Activated T-cell treated with anti-CD3 and anti-CD28 coated beads, Interleukin-2, amount 50 U/mL, for 48 hours (primary cell): Measurements from ENCODE around the gene PEAK1.
A peak's percentile ranks its signal among the peaks of the same experiment; 100 is the strongest.

ENCODE experiments used
- DNase-seq, 2 experiments: peaks; one replicate each; pipeline ENCODE4 v3.0.0-alpha.2; 2020

Gene PEAK1

DNA sequence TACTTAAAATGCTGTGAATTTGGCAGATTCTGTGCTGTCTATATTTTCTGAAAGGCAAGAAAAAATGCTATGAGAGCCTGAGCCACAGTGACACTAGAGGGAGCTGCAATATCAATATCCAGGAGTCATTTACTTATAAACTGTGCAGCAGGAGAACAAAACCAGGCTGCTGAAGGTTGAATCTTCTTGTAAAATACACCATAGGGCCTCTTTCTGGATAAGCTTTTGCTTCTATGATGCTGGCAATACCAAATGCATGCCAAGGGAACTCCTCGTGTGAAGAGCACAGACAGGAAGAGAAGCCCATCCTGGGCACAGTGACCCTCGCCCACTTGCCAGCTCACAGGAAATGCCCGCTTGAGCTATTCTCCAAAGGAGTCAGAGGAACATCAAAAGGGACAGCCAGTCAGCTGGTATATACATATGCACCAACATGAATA, 301.0 kb downstream of the PEAK1 start:
- peak in 1 of 2 experiments; percentile 26 for DNase-seq

DNA sequence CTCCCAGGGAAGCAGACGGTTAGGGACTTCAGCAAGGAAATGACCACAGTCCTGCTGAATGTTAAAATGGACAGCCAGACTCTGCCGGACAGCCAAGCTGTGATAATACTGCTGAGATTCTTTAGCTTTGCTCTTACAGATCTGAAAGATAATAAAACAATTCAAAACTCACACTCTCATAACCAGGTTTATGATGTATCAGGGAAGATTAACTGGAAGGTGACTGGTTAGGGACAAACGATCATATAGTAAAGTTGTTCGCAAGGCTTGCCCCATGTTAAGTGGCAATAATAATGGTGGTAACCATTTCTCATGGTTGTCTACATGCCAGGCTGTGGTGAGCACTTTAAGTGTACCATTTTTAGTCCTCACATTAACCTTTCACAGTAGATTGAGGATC, 304.7 kb downstream of the PEAK1 start:
- no peak for DNase-seq

DNA sequence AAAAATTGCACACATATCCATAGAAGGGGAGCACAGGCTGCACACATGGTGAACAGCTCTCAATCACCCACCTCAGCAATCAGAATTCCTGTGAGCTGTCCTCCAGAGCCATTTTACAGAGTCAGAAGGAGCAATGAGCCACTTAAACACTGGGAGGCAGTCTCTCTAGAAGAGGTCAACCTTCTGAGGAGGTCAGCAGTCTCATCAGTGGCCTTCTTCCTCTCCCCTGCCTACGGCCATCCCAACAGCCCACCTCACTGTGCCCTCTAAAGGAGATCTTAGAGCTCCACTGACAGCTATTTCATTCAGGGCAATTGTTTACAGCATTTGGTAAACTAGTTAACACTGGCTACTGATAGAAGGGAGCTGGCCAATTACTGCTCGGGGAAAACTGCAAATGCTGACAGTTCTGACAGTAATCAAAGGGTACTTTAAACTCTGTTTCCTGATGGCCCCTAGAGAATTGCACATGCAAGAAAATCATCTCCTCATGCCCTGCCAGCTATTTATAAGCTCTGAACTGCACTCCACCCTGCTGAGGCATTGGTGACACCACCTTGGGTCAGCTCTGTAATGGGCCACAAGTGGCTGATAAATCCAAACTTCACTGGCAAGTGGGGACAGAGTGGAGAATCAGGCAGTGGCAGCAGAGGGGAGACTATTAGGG, 306.9 kb downstream of the PEAK1 start:
- DNase-seq = no peak

- DNase-seq = no peak
Measured at GRCh38 chr15:77111789-77112188, 308.1 kb downstream of the PEAK1 start.

DNA sequence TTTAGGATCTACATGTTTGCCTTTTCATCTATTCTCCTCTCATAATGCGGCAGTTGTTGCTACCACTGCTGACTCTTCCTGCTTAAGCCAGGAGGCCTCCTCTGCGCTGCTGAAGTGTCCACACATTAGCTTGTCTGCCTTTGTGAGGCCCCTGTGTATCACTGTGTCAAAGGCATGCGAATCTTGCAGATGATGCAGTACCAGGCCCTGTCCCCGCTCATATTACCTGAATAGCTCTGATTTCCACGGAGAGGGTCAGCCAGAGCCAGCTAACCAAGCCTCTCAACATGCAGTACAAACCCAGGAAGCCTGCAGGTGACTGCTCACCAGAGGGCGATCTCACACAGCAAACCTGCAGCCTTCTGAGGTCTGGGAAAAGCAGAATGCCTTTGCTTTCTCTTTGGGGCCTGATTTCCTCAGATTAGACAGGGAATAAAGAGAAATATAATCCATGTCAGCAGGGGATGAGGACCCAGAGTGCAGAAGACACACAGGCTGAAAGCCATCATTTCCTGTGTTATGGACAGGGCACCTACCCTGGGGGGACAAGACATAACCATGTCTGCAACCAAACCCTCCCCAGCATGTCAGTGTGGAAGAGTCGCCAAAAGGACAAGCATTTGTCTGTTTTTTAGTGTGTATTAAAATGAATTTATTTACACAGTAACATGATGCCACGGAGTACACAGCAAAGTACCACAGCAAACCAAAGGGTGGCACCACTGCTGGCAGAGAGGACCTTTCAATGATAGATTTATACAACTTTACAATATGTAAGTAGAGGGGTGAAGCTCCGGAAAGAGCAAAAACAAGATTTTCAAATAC, 312.2 kb downstream of the PEAK1 start:
- peak; percentile 52 to 53 for DNase-seq

DNA sequence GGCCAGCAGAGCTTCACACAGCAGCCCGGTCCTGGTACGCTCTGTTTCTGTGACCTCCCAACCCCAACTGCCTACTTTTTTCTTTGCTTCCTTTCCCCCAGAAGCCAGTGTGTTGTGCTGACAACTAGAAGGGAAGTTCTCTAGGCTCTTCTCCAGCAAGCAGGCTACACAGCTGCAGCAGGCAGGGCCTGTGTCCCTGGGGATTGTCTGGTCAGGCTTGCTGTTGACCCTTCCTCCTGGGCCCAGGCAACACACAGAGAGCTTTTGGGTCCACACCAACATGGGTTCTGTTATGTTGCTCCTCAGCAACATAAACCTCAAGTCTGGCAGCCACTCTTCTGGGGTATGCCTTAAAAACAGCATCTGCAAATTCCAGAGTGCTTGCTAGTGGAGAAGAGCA, 312.8 kb downstream of the PEAK1 start:
- no peak for DNase-seq

DNA sequence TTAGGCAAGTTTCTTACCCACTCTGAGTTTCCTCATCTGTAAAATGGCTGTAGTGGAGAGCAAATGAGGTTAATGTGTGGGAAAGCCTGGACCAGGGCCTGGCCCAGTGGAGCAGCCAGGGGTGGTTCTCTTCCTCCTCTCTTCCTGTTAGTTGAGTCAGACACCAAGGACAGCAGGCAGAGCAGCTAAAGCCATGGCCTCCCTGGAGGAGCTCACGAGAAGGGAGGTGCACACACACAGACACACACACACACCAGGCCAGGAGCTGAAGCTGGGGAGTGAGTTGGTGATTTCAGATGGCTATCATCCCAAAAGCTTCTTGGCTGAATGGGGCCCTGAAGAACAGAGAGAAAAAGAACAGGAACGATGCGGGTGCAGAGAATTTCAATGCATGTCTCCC, 315.7 kb downstream of the PEAK1 start:
- no peak for DNase-seq

- DNase-seq = no peak
Measured at GRCh38 chr15:77099741-77100463, 320.0 kb downstream of the PEAK1 start.

GRCh38 chr15:77098572-77098971, 321.3 kb downstream of the PEAK1 start:
- DNase-seq = no peak

- no peak for DNase-seq
Measured at GRCh38 chr15:77097921-77098320, 322.0 kb downstream of the PEAK1 start.

DNA sequence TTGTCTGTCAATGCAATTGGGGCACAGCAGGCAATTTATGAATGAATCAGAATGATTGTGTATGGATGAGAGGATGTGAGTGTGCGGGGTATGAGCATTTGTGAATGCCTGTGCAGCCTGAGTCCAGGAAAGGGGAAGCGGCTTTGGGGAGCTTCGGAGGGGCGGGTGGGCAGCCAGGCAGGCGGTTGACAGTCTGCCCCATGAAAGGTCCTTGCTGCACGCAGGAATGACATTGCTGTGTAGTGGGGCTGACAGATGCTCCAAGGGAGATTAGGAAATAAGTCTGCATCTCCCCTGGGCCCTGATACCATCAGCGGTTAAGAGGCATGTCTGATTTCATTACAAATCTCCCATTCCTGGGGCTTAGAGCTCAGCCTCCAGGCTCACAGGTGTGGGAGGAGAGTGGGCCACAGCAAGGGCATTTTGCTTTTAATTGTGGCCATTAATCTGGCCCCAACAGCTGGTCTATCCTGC, 322.6 kb downstream of the PEAK1 start:
- DNase-seq = no peak

GRCh38 chr15:77096541-77096940, 323.4 kb downstream of the PEAK1 start:
- DNase-seq = no peak

DNA sequence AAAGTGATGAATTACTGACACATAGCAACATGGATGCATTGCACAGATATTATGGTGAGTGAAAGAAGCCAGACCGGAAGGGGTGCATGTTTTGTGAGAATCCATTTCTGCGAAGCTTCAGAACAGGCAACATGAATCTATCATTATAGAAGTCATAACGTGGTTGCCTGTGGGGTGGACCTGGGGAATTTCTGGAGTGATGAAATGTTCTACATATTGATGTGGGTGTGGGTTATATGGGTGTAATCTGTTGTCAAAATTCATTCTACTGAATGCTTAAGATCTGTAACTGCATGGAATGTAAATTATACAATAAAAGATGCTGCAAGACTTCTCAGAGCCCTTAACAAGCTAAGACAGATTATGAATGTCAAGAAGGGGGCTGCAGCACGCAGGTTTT, 323.8 kb downstream of the PEAK1 start:
- DNase-seq = no peak

GRCh38 chr15:77094397-77095030, 325.4 kb downstream of the PEAK1 start:
- DNase-seq = peak in 1 of 2 experiments; percentile 28

GRCh38 chr15:77093436-77093835, 326.5 kb downstream of the PEAK1 start:
- no peak for DNase-seq

- no peak for DNase-seq
Measured at GRCh38 chr15:77091097-77091496, 328.8 kb downstream of the PEAK1 start.

DNA sequence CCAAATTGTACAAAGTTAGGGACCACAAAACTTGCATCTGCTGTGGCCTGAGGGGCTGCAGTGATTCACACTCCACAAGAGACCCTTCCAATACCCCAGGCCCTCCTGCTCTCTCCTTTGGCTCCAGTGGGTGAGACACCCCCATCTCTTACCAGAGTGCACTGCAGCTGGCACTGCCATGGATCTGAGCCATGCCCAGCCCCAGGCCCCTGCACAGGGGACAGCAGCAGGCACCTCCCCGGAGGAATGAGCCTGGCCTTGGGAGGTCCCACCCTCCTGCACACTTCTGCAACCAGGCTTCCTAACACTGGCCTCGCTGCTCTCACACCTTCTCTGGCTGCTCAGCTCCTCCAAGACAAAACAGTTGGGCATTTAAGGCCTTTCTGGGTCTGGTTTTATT, 332.7 kb downstream of the PEAK1 start:
- DNase-seq = no peak

- DNase-seq = no peak
Measured at GRCh38 chr15:77085297-77085696, 334.6 kb downstream of the PEAK1 start.

GRCh38 chr15:77084436-77084835, 335.5 kb downstream of the PEAK1 start:
- DNase-seq = no peak

DNA sequence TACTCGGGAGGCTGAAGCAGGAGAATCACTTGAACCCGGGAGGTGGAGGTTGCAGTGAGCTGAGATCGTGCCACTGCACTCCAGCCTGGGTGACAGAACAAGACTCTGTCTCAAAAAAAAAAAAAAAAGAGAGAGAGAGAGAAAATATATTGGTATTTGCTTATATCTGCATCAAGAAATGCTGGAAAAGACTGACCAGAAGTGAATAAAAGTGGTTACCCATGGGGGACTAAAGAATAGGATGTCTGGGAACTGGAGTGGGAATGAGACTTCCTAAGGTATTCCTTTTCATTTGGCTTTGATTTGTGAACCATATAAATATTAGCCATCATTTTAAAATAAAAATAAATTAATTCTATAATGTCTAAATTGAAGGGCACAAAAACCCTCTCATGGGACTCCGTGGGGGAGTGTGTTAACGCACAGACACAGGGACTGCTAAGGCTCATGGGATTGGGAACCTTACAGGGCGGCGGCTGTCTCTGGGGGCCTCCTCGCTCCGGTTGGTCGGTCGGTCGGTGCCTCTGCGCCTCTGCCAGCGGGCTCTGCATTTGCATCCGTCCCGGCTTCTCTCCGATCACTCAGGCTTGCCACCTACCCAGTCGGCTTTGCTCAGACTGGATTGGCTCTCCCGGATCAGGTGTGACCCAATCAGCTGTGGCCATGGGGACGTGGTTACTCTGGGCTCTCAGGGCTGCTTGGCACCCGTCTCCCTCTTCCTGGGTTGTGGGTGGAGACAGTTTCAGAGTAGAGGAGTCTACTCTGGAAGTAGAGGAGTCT, 336.3 kb downstream of the PEAK1 start:
- peak; percentile 63 to 67 for DNase-seq

GRCh38 chr15:77081971-77082370, 337.9 kb downstream of the PEAK1 start:
- DNase-seq = no peak

DNA sequence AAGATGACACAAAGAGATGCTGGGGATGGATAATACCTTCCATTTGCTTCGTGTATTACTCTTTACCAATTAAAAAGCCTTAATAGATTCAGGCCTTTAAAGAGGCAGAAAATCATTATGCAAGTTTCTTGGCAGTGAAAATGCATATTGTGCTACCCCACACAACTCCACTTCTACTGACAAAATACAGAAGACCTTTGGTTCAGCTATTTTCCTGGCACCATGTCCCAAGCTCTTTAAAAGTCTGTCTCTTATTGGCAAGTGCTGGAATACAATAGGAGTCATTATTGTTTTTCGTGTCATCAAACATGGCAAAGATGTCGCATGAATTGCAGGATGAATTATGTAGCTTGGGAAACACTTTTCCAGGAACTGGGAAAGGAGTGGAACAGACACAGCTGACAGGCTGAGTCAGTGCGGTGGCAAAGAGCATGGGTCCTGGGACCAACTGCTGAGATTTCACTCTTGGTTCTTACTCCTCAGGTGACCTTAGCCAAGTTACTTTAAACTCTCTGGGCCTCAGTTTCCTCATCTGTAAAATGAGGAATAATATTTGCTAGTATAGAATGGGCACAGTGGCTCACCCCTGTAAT, 343.5 kb downstream of the PEAK1 start:
- DNase-seq = no peak
